A549 (cell line): Measurements from ENCODE around the gene SORBS1. TPM values are rescaled to one million over a fixed set of nuclear protein-coding genes. Genes with fewer than 3 reads are reported as not detected.

Experiments used
- ATAC-seq, 2 experiments: fragments of 200-7000 bp in 1 of 2; fragments of >200 bp in 1 of 2; cut with Nextera tagmentation in 1 of 2; cut with Tn5 transposase in 1 of 2; 3 replicates each; pipeline versions ENCODE4 v1.8.0 to v1.9.1; 2018 to 2020; ENCODE audit warnings: mild to moderate bottlenecking in 1 of 2, moderate library complexity in 1 of 2
- CTCF ChIA-PET: fragments of 300-600 bp; sonication (Branson Sonifier 250); formaldehyde crosslinking; extraction: SDS; loops from one replicate; lab custom pipeline; 2021; ENCODE audit warnings: antibody characterized with exemption, inconsistent platforms; lab: Yijun Ruan, JAX
- POLR2A ChIA-PET: fragments of 350-600 bp; formaldehyde crosslinking; extraction: SDS; loops from one replicate; lab custom pipeline; 2021; ENCODE audit warnings: antibody characterized with exemption, inconsistent platforms; lab: Yijun Ruan, JAX
- DNase-seq, 2 experiments: peaks; one replicate each; pipeline versions ENCODE4 v3.0.0 to v3.0.0-alpha.2; 2011 to 2016; ENCODE audit warnings: low read depth in 1 of 2, low spot score in 1 of 2
- FAIRE-seq: peaks from 2 replicates; lab custom pipeline; 2011; peaks lifted over from hg19 to GRCh38; lab: Jason Lieb, UNC
- H3K27ac ChIP-seq, 2 experiments: fragments of >200 bp; sonication (Bioruptor Twin); formaldehyde crosslinking; 3 replicates each; pipeline ENCODE4 v1.5.1; 2016 to 2017
- H3K4me1 ChIP-seq: fragments of >200 bp; sonication (Bioruptor Twin); formaldehyde crosslinking; 3 replicates; pipeline ENCODE4 v1.6.1; 2016
- H3K4me2 ChIP-seq: fragments of >200 bp; sonication (Bioruptor Twin); formaldehyde crosslinking; 3 replicates; pipeline ENCODE4 v1.6.1; 2016
- H3K4me3 ChIP-seq: fragments of >200 bp; sonication (Bioruptor Twin); formaldehyde crosslinking; 3 replicates; pipeline ENCODE4 v1.5.1; 2016
- H3K9me3 ChIP-seq: fragments of >200 bp; sonication (Bioruptor Twin); formaldehyde crosslinking; 3 replicates; pipeline ENCODE4 v1.6.1; 2016
- BCL3 ChIP-seq: fragments of >200 bp; sonication (Bioruptor Twin); formaldehyde crosslinking; IDR thresholded peaks from 3 replicates; pipeline ENCODE4 v1.6.1; 2016
- EHF ChIP-seq: fragments of 250-450 bp; sonication (Bioruptor Pico); IDR thresholded peaks from 2 replicates; pipeline ENCODE4 v1.5.0; 2020; ENCODE audit warnings: mild to moderate bottlenecking
- EHMT2 ChIP-seq: fragments of 200-600 bp; sonication (generic); IDR thresholded peaks from 2 replicates; pipeline ENCODE4 v1.6.1; 2016; ENCODE audit warnings: antibody characterized with exemption, low read depth, mild to moderate bottlenecking, moderate library complexity
- EP300 ChIP-seq, 2 experiments: fragments of >200 bp; sonication (Bioruptor Twin); formaldehyde crosslinking; IDR thresholded peaks; 2 replicates in 1 of 2; 3 replicates in 1 of 2; pipeline ENCODE4 v1.6.1; 2016 to 2017
- ESRRA ChIP-seq: fragments of 150-350 bp; IDR thresholded peaks from 2 replicates; pipeline ENCODE4 v1.6.1; 2014; ENCODE audit warnings: mild to moderate bottlenecking, low read length, borderline replicate concordance
- FOSL2 ChIP-seq, 2 experiments: fragments of 450-650 bp in 1 of 2; fragments of >200 bp in 1 of 2; sonication (Bioruptor Twin) in 1 of 2; formaldehyde crosslinking; IDR thresholded peaks; 2 replicates each; pipeline versions ENCODE4 v1.5.0 to v1.6.1; 2016 to 2020; ENCODE audit warnings: mild to moderate bottlenecking in 1 of 2, moderate library complexity in 1 of 2
- GATA3 ChIP-seq: IDR thresholded peaks from 2 replicates; pipeline ENCODE4 v1.6.1; 2012; ENCODE audit warnings: borderline replicate concordance
- HDAC2 ChIP-seq: fragments of 200-600 bp; sonication (generic); IDR thresholded peaks from 2 replicates; pipeline ENCODE4 v1.6.1; 2016
- HOXB13 ChIP-seq: fragments of 250-450 bp; sonication (Bioruptor Pico); IDR thresholded peaks from 2 replicates; pipeline ENCODE4 v1.5.0; 2020; ENCODE audit warnings: low read depth, mild to moderate bottlenecking, moderate library complexity
- JUN ChIP-seq, 2 experiments: fragments of >200 bp; sonication (Bioruptor Twin); formaldehyde crosslinking; IDR thresholded peaks; 2 replicates in 1 of 2; 3 replicates in 1 of 2; pipeline ENCODE4 v1.6.1; 2016 to 2017
- NFE2L2 ChIP-seq: fragments of 150-350 bp; conservative IDR thresholded peaks from 2 replicates; pipeline ENCODE4 v1.6.1; 2014; ENCODE audit warnings: low read length
- NPAS2 ChIP-seq: fragments of 250-450 bp; sonication (Bioruptor Pico); IDR thresholded peaks from 2 replicates; pipeline ENCODE4 v1.8.0; 2022; ENCODE audit warnings: mild to moderate bottlenecking, moderate library complexity, borderline replicate concordance
- POLR2A ChIP-seq: IDR thresholded peaks from 2 replicates; pipeline ENCODE4 v1.6.1; 2012; ENCODE audit warnings: mild to moderate bottlenecking, low read length
- RCOR1 ChIP-seq: fragments of 150-350 bp; IDR thresholded peaks from 2 replicates; pipeline ENCODE4 v1.6.1; 2014; ENCODE audit warnings: antibody characterized with exemption, low read length, low read depth
- RFX5 ChIP-seq: fragments of 450-650 bp; IDR thresholded peaks from 2 replicates; pipeline ENCODE4 v1.7.1; 2014; ENCODE audit warnings: antibody characterized with exemption, mild to moderate bottlenecking, moderate library complexity
- TFCP2L1 ChIP-seq: fragments of 250-450 bp; sonication (Bioruptor Pico); IDR thresholded peaks from 2 replicates; pipeline ENCODE4 v1.5.0; 2021; ENCODE audit warnings: mild to moderate bottlenecking
- TP53 ChIP-seq: fragments of 250-450 bp; sonication (Bioruptor Pico); IDR thresholded peaks from 2 replicates; pipeline ENCODE4 v1.5.0; 2021; ENCODE audit warnings: mild to moderate bottlenecking, moderate library complexity
- WGBS: methylation state at CpG from one replicate; pipeline ENCODE4 v1.1.6; 2017; ENCODE audit errors: missing lambda C conversion rate; 5-methylcytosine and 5-hydroxymethylcytosine counted together
- polyA plus RNA-seq, 4 experiments: library from polyadenylated mRNA; depleted of rRNA in 3 of 4; stranded (reverse); fragments of >200 nt; fragmentation: RNase III in 1 of 4; extraction: RNeasy Plus Mini Kit Qiagen cat#74134 plus additional on column Dnase treatment in 1 of 4; gene quantifications; 2 replicates in 3 of 4; 3 replicates in 1 of 4; pipeline ENCODE4 v1.2.3, GENCODE V29; 2011 to 2017
- TF ChIP-seq, protein P1 (sequence below): IDR thresholded peaks from 2 replicates; pipeline ENCODE4 v1.6.1; 2012
- TF ChIP-seq, protein P2 (sequence below): IDR thresholded peaks from 2 replicates; pipeline ENCODE4 v1.6.1; 2012; ENCODE audit warnings: low read depth, borderline replicate concordance

The SORBS1 gene
- polyA plus RNA-seq, 2 of the 4 experiments (the other 2 are of a cell fraction), result 0.39 to 0.80 TPM

- TF ChIP-seq BCL3 (no peak), RCOR1 (no peak), EP300 (IDR thresholded peaks at IDR 0.05) (no peak), RFX5 (no peak), GATA3 (no peak), EHF (CRISPR knock-in tag) (no peak), FOSL2 (IDR thresholded peaks at IDR 0.05) (no peak), FOSL2 (CRISPR knock-in tag; IDR thresholded peaks at IDR 0.05) (no peak), NFE2L2 (no peak)
Measured at GRCh38 chr10:95464280-95464679, 96.9 kb downstream of the SORBS1 start (continued).

DNA sequence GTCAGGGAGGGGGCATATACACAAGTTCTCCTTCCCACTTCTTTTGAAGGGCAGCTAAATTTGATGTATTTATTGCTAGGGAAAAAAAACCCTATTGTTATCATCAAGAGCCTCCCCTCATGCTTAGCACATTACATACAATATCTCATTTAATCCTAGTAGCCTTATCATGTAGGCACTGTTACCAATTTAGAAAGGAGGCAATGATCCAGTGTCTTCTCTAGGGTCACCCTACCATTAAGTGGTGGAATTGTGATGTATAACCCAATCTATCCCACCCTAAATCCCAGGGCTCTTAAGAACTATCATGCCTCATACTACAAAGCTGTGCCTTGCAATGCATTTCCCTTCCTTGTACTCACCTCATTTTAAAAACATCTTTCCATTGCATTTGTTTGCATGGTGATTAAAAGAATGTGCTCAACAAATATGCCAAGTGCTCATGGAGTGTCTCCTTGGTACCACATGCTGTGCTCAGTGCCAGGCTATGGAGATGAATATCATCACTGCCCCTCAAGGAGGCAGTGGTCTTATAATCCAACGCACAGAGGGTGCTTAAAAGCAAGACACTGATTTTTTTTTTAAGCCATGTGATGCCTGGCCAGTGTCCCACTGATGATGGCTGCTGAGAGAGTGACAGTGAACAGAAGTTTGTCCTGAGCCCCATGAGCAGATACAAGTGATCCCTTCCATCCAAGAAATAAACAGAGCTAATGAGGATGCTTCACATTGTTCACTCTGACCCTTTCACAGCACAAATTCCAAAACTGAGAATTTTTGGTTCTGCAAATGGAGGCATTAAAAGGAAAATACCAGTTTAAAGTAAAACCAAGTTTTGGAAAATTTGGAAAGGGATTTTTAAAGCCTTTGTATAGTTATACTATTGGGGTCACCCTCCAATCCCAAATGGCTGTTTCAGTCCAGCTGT is 98.2 kb downstream of the SORBS1 start:
- 20% methylated on average over 1 of the region's 1 CpG for WGBS
- ChIA-PET CTCF (no interaction called here), POLR2A (no interaction called here)
- Histone ChIP-seq H3K27ac (no peak overlapping the region), H3K4me3 (no peak overlapping the region), H3K9me3 (no peaks in the 10 kb centered on the region), H3K4me1 (no peaks in the 10 kb centered on the region), H3K4me2 (no peak overlapping the region)
- peak; percentile 13 for FAIRE-seq
- no peak for ATAC-seq
- no peak for DNase-seq
- TF ChIP-seq GATA3, result no peak
- TF ChIP-seq NPAS2, result no peak
- no peak for TF ChIP-seq ESRRA
- TF ChIP-seq HDAC2, result no peak
- no peak for TF ChIP-seq HOXB13 (CRISPR knock-in tag)
- TF ChIP-seq POLR2A, result no peak
- TF ChIP-seq BCL3, result no peak
- TF ChIP-seq TFCP2L1 (CRISPR knock-in tag), result no peak

- ATAC-seq (no peak), DNase-seq (no peak), FAIRE-seq (no peak)
- TF ChIP-seq JUN (IDR thresholded peaks at IDR 0.05) (no peak), EHF (CRISPR knock-in tag) (no peak), FOSL2 (IDR thresholded peaks at IDR 0.05) (no peak), FOSL2 (CRISPR knock-in tag; IDR thresholded peaks at IDR 0.05) (no peak), EHMT2 (no peak), TFCP2L1 (CRISPR knock-in tag) (no peak), HOXB13 (CRISPR knock-in tag) (no peak), TP53 (CRISPR knock-in tag) (no peak)
- TF ChIP-seq, protein P1, sequence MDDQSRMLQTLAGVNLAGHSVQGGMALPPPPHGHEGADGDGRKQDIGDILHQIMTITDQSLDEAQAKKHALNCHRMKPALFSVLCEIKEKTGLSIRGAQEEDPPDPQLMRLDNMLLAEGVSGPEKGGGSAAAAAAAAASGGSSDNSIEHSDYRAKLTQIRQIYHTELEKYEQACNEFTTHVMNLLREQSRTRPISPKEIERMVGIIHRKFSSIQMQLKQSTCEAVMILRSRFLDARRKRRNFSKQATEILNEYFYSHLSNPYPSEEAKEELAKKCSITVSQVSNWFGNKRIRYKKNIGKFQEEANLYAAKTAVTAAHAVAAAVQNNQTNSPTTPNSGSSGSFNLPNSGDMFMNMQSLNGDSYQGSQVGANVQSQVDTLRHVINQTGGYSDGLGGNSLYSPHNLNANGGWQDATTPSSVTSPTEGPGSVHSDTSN, result no peak
- TF ChIP-seq, protein P2, sequence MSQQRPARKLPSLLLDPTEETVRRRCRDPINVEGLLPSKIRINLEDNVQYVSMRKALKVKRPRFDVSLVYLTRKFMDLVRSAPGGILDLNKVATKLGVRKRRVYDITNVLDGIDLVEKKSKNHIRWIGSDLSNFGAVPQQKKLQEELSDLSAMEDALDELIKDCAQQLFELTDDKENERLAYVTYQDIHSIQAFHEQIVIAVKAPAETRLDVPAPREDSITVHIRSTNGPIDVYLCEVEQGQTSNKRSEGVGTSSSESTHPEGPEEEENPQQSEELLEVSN, result no peak
- Histone ChIP-seq H3K4me3 (no peak overlapping the region), H3K9me3 (no peaks in the 10 kb centered on the region), H3K27ac (no peak overlapping the region), H3K4me2 (no peak overlapping the region), H3K4me1 (no peaks in the 10 kb centered on the region)
- POLR2A ChIA-PET, result no interaction called here
- WGBS, result 72% methylated on average over 4 of the region's 4 CpGs
- CTCF ChIA-PET, result no interaction called here
Measured at GRCh38 chr10:95461611-95462010, 99.6 kb downstream of the SORBS1 start.
